HL-60 (cell line): ENCODE measurements around the gene CES3.

ENCODE experiments used
- DNase-seq, 2 experiments: peaks; one replicate each; pipeline ENCODE4 v3.0.0-alpha.2; 2010 to 2020; ENCODE audit warnings: low read depth in 1 of 2, low spot score in 1 of 2
- H3K27ac ChIP-seq: fragments of 250-450 bp; sonication (Bioruptor Pico); replicated peaks from 2 replicates; pipeline ENCODE4 v1.5.1; 2020; ENCODE audit warnings: mild to moderate bottlenecking, moderate library complexity
- H3K27me3 ChIP-seq: fragments of 250-450 bp; sonication (Bioruptor Pico); 2 replicates; pipeline ENCODE4 v1.5.1; 2021; ENCODE audit warnings: mild to moderate bottlenecking, moderate library complexity; ENCODE audit not compliant: insufficient read depth, poor library complexity, severe bottlenecking
- H3K4me3 ChIP-seq: replicated peaks from 2 replicates; pipeline ENCODE4 v1.5.1; 2011; ENCODE audit warnings: mild to moderate bottlenecking, control low read depth, low read length; ENCODE audit not compliant: insufficient read depth
- GABPA ChIP-seq: IDR thresholded peaks from 2 replicates; pipeline ENCODE4 v1.6.1; 2012; ENCODE audit warnings: low read depth
- POLR2AphosphoS5 ChIP-seq: IDR thresholded peaks from 2 replicates; pipeline ENCODE4 v1.6.1; 2012; ENCODE audit warnings: low read depth
- SPI1 ChIP-seq: IDR thresholded peaks from 2 replicates; pipeline ENCODE4 v1.6.1; 2012; ENCODE audit warnings: low read depth, mild to moderate bottlenecking, borderline replicate concordance
- TF ChIP-seq, protein P1 (sequence below): IDR thresholded peaks from one replicate; pipeline ENCODE4 v1.5.1; 2011; ENCODE audit warnings: low read length, control low read depth, inconsistent platforms; ENCODE audit not compliant: insufficient read depth
- TF ChIP-seq, protein P2 (sequence below): IDR thresholded peaks from 2 replicates; pipeline ENCODE4 v1.6.1; 2012; ENCODE audit warnings: low read depth; ENCODE audit not compliant: insufficient replicate concordance

The CES3 gene

DNA sequence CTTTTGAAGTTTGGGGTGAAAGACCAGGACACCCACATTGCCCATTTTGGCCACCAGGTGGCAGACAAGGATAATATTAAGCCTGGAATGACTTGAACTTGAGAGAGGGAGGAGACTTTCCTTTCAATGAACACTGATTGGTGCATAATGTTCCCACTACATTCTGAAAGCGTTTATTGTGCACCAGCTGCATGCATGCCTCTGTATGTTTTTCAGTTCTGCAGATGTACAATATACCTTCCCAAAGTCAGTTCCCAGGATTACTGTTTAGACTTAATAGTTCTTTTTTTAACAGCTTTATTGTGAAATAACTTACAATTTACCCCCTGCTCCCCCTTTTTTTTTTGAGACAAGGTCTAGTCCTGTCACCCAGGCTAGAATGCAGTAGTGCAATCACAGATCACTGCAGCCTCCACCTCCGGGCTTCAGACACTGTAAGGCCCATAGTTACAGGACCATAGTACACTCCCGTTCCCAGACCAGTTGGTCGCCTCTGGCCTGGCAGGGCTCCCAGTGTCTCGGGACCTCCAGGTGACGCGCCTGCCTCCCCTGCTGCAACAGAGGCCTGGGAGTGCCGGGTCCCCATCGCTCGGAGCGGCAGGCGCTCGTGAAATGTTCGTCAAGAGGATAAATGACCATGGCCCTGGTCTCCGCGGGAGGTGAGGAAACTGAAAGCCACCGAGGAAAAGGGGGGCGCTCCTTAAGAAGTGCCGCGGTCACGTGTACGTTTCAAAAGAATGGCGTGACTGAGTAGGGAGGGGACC is 13.6 kb upstream of the CES3 start:
- peak; percentile 38 to 79 for DNase-seq
- Histone ChIP-seq H3K27ac (no peak overlapping the region), H3K4me3 (peak overlapping the region; percentile 22), H3K27me3 (peaks cover 28% of the 10 kb centered on the region)
- TF ChIP-seq, protein P1, sequence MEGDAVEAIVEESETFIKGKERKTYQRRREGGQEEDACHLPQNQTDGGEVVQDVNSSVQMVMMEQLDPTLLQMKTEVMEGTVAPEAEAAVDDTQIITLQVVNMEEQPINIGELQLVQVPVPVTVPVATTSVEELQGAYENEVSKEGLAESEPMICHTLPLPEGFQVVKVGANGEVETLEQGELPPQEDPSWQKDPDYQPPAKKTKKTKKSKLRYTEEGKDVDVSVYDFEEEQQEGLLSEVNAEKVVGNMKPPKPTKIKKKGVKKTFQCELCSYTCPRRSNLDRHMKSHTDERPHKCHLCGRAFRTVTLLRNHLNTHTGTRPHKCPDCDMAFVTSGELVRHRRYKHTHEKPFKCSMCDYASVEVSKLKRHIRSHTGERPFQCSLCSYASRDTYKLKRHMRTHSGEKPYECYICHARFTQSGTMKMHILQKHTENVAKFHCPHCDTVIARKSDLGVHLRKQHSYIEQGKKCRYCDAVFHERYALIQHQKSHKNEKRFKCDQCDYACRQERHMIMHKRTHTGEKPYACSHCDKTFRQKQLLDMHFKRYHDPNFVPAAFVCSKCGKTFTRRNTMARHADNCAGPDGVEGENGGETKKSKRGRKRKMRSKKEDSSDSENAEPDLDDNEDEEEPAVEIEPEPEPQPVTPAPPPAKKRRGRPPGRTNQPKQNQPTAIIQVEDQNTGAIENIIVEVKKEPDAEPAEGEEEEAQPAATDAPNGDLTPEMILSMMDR, result peak; percentile 83
- no peak for TF ChIP-seq SPI1

DNA sequence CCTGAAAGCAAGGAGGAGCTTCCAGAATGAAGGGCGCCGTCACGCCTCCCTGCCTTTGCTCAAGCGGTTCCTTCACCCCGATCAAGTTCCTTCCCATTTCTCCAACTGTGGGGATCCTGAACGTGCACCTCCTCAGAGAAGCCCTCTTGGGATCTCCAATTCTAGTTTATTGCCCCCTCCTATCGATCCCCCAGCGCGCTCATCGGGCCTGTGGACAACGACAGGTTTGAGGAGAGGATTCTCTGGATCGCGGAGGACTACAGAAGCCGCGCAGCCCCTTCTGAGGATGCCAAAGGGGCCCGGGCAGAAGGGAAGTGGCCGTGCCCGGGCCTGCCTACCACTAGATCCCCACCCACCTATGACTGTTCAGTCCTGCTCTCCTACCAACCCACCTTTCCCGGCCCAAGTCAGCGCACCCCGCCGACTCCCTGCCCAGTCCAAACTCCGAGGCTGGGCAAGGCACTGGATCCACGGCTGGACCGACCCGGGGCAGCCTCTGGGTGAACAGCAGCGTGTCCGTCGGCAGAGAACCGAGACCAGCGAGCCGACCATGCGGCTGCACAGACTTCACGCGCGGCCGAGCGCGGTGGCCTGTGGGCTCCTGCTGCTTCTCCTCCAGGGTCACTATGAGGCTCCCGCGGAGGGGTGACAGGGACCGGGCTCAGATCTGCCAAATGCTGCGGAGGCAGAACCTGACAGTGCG is 12.8 kb upstream of the CES3 start:
- DNase-seq, result no peak
- Histone ChIP-seq H3K27ac (no peak overlapping the region), H3K4me3 (peak overlapping the region; percentile 22; the same call in 1 of the 2 replicates), H3K27me3 (peaks cover 28% of the 10 kb centered on the region)
- TF ChIP-seq, protein P1, result no peak
- no peak for TF ChIP-seq GABPA
- TF ChIP-seq, protein P2, sequence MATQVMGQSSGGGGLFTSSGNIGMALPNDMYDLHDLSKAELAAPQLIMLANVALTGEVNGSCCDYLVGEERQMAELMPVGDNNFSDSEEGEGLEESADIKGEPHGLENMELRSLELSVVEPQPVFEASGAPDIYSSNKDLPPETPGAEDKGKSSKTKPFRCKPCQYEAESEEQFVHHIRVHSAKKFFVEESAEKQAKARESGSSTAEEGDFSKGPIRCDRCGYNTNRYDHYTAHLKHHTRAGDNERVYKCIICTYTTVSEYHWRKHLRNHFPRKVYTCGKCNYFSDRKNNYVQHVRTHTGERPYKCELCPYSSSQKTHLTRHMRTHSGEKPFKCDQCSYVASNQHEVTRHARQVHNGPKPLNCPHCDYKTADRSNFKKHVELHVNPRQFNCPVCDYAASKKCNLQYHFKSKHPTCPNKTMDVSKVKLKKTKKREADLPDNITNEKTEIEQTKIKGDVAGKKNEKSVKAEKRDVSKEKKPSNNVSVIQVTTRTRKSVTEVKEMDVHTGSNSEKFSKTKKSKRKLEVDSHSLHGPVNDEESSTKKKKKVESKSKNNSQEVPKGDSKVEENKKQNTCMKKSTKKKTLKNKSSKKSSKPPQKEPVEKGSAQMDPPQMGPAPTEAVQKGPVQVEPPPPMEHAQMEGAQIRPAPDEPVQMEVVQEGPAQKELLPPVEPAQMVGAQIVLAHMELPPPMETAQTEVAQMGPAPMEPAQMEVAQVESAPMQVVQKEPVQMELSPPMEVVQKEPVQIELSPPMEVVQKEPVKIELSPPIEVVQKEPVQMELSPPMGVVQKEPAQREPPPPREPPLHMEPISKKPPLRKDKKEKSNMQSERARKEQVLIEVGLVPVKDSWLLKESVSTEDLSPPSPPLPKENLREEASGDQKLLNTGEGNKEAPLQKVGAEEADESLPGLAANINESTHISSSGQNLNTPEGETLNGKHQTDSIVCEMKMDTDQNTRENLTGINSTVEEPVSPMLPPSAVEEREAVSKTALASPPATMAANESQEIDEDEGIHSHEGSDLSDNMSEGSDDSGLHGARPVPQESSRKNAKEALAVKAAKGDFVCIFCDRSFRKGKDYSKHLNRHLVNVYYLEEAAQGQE, result no peak
- TF ChIP-seq SPI1, result no peak
- no peak for TF ChIP-seq POLR2AphosphoS5

DNA sequence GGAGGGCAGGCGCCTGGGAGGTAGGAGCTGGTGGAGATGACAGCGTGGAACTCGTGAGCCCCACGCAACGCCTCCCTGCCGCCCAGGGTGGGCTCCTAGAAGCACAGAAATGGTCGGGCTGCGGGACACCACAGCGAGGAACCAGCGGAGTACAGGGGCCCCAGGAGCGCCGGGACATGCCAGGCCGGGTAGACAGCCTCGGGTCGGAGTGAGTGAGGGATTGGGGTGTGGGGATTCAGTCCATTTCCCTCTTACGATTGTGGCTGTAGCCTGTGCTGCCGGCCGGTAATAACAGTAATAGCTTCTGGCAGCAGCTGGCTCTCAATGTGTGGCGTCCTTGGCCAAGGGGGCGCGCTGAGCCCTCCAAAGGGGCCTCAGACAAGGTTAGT is 12.2 kb upstream of the CES3 start:
- no peak overlapping the region for H3K4me3 ChIP-seq
- peaks cover 28% of the 10 kb centered on the region for H3K27me3 ChIP-seq
- TF ChIP-seq POLR2AphosphoS5 (no peak), GABPA (no peak), SPI1 (no peak)
- TF ChIP-seq, protein P1, result no peak
- TF ChIP-seq, protein P2, result no peak
- DNase-seq, result no peak
- no peak overlapping the region for H3K27ac ChIP-seq
